Stimulated activated CD4-positive, alpha-beta T cell treated with anti-CD3 and anti-CD28 coated beads, Interleukin-4, amount 100 ng/mL, for 4 hours (primary cell): ENCODE measurements around the gene ZNF200.

ENCODE experiments used
- DNase-seq, 2 experiments: peaks; one replicate each; pipeline ENCODE4 v3.0.0-alpha.2; 2020

The ZNF200 gene

DNA sequence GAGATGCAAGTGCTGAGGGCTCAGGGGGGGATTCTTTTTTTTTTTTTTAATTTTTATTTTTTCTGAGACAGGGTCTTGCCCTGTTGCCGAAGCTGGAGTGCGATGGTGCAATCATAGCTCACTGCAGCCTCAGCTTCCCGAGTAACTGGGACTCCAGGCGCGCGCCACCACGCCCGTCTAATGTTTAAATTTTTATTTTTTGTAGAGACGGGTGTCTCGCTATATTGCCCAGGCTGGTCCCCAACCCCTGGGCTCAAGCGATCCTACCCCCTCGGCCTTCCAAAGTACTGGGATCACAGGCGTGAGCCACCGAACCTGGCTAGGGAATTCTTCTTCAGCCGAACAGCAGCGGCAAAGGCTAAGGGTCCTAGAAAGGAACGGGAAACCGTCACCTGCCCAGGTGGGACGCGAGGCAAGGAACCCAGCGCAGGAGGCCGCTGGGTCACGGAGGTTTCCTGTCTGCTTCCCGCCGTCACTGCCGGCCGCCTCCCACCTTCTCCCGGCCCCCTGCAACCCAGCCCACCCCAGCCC, 60.3 kb downstream of the ZNF200 start:
- DNase-seq: no peak

DNA sequence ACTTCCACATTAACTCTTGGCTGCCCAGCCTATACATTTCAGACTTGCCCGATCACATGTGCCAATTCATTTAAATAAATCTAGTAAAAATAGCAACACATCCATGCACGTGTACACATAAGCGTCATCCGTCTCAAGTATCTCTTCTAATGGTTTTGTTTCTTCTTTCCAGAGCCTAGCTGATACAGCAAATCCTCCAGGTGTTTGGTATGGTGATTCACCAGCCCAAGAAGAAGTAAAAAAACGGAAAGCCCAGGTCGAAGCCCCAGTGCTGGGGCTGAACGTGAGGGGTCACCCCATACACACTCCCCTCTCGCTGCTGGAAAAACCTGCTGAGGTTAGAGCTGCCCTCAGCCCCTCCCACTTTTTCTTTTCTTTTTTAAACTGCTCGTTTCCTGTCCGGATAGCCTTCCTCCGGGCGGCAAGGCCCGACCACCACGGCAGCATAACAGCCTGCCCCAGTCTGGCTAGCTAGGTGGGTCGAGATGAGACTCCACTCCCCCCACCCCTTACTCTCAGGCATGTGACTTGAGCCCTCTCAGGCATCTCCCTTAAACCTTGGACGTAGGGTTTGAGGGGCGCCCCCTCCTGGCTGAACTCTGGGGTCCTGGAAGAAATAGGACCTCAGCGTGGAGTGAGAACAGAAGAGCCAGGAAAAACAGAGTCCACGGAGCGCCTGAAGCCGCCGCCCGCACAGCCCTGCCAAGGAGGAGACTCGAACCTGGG, 60.9 kb downstream of the ZNF200 start:
- no peak for DNase-seq
